Putamen (tissue), 1 donor: ENCODE measurements around the gene KATNB1.
"Not testable (repeated sequence)": the region's sequence is repeated elsewhere in the genome, so short reads cannot be mapped to it uniquely, and the experiment has no call there.

ENCODE experiments used
- DNase-seq: peaks from one replicate; pipeline ENCODE4 v3.0.0-alpha.2; 2016; ENCODE audit warnings: low spot score

The KATNB1 gene

DNA sequence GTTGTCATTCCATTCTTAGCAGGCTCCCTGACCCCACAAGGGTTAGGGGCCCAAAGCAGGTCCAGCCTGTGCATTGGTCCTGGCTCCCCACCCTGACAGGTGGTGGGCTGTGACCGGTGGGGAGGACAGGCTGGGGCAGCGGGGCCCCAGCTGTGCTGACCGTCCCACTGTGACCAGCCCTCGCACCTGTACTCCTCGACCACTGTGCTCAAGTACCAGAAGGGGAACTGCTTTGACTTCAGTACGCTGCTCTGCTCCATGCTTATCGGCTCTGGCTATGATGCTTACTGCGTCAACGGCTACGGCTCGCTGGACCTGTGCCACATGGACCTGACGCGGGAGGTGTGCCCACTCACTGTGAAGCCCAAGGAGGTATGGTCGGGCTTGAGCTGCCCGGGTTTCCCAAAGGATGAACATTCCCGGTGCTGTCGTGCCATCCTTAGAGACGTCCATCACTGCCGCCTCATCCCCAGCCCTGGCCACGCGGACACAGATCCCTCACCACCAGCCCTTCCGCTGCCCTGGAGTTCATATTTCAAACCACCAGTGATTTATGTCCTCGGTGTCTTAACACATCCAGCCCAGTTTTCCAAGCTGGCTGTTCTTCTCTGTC is 33.7 kb upstream of the KATNB1 start:
- no peak for DNase-seq

DNA sequence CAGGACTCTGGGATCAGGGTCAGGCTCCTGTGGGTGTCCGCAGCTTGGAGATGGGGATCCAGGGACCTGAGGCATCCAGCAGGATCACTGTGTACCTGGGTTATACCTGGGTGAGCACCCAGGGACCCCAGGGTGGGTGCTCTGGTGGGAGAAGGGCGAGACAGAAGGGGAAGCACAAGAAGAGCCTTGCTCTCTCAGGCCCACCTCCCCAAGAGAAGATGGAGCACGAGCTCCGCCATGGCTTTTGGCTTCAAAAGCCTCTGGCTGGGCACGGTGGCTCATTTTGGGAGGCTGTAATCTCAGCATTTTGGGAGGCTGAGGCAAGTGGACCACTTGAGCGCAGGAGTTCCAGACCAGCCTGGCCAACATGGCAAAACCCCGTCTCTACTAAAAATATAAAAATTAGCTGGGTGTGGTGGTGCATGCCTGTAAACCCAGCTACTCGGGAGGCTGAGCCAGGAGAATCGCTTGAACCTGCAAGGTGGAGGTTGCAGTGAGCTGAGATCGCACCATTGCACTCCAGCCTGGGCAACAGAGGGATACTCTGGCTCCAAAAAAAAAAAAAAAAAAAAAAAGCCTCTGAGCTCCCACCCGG is 32.1 kb upstream of the KATNB1 start:
- DNase-seq: no peak

GRCh38 chr16:57704011-57704904 is 31.3 kb upstream of the KATNB1 start:
- DNase-seq: no peak

GRCh38 chr16:57704905-57705852 is 30.4 kb upstream of the KATNB1 start:
- no peak for DNase-seq

GRCh38 chr16:57706717-57707116 is 28.9 kb upstream of the KATNB1 start:
- DNase-seq: no peak

DNA sequence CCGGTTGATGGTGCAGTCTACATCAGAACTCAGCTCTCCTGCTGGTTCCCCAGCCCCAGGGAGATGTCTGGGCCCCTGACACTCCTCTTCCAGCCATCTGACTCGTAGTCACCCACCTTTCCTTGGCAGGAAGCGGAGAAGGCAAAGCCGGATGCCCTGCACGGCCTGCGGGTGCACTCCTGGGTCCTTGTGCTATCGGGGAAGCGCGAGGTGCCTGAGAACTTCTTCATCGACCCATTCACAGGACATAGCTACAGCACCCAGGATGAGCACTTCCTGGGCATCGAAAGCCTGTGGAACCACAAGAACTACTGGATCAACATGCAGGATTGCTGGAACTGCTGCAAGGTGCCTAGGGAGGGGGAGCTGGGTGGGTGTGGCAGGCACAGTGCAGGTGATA is 28.2 kb upstream of the KATNB1 start:
- no peak for DNase-seq

GRCh38 chr16:57708168-57708567 is 27.4 kb upstream of the KATNB1 start:
- no peak for DNase-seq

GRCh38 chr16:57709663-57710062 is 25.9 kb upstream of the KATNB1 start:
- DNase-seq: no peak

DNA sequence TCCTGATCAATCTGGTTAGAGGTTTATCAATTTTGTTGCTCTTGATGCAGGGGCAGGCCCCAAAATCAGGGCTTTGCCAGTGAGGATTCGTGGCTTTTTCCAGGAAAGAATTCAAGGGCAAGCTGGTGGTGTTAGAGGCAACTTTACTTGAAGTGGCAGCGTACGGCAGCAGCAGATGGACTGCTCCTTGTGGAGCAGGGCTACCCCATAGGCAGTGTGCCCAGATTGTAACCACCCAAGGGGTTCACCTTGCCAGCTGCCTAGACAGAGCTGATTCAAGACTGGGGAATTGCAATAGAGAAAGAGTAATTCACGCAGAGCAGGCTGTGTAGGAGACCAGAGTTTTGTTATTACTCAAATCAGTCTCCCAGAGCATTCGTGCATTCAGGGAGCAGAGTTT is 24.2 kb upstream of the KATNB1 start:
- DNase-seq: no peak

- no peak for DNase-seq
Observed at GRCh38 chr16:57711993-57712392, 23.6 kb upstream of the KATNB1 start.

- DNase-seq: not testable (repeated sequence)
Observed at GRCh38 chr16:57712569-57712968, 23.0 kb upstream of the KATNB1 start.

DNA sequence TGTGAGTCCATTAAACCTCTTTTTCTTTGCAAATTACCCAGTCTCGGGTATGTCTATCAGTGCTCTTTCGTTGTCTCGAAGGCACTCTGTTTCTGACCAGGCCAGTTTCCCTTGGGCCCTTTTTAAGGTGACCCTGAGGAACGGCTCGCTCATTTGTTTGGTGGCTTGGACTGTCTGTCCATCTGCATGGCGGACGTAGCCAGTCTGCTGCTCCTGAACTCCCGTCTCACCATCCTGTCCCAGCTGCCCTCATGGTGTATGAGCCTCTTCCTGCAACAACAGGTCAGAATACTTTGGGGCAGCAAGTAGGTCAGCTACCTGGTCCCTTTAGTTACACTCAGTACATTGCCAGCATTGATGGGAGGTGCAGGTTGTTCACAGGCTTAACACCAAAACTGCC is 22.0 kb upstream of the KATNB1 start:
- no peak for DNase-seq

- no peak for DNase-seq
Observed at GRCh38 chr16:57714047-57714446, 21.5 kb upstream of the KATNB1 start.

DNA sequence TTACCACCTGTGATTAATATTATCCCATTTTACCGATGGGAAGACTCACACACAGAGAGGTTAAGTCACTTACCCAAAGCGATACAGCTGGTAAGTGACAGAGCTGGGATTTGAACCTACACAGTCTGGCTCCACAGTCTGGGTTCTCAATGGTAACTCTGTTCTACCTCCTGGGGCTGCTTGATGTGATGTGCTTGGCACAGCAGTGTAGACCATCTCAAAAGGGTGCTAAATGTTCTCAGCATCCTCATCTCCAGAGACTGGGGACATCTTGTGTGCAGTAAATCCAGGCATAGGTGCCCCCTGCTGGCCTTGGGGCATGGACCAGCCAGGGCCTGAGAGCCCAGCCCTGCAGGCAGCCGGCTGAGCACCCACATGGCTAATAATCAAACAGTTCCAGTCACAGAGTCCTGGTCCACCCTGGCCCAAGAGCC is 15.4 kb upstream of the KATNB1 start:
- DNase-seq: no peak

GRCh38 chr16:57721356-57722209 is 14.0 kb upstream of the KATNB1 start:
- no peak for DNase-seq

GRCh38 chr16:57722210-57722499 is 13.4 kb upstream of the KATNB1 start:
- no peak for DNase-seq

GRCh38 chr16:57722651-57723050 is 12.9 kb upstream of the KATNB1 start:
- no peak for DNase-seq

DNA sequence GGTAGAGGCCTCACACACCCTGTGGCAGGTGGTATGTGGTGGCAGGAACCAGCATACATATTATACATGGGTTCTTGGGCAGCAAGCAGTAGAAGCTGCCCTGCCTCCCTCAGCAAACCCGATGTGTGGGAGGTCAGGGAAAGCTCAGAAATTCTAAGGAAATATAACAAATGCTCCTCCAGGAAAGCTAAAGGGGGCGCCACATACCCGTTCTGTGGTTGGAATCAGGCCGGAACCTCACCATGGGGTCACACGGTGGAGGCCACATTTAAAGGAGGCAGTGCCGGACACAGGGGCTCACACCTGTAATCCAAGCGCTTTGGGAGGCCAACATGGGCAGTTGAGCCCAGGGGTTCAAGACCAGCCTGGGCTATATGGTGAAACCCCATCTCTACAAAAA is 12.4 kb upstream of the KATNB1 start:
- no peak for DNase-seq

- no peak for DNase-seq
Observed at GRCh38 chr16:57724531-57724930, 11.0 kb upstream of the KATNB1 start.

DNA sequence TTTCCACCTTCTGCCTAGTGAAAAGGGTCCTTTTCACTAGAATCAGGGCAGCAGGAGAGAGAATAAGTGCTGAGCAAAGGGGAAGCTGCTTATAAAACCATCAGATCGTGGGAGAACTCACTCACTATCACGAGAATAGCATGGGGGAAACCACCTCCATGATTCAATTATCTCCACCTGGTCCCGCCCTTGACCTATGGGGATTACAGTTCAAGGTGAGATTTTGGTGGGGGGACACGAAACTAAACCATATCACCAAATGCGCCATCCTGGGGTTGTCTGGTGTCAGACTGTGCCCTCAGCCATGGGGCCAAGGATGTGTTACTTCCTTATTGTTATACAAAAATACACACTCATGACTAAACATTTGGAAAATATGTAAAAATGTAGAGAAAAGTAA is 10.4 kb upstream of the KATNB1 start:
- DNase-seq: no peak

DNA sequence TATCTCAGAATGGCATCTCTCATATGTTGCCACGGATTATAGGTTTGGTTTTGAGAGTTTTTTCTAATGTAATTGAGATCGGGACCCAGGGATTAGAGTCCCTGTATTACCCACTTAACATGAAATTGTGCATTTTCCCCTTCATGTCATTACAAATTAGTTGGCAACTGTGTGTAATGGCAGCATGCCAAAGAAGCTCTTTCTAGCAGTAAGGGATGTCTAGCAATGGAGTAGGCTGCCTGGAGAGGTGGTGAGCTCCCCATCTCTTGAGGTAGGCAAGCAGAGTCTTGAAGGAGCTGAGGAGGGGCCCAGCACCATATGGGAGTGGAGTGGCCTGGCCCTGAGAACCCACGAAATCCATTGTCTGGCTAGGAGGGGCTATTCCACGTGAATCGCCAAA is 10.0 kb upstream of the KATNB1 start:
- no peak for DNase-seq
